HL-60/S4 (cell line): Measurements from ENCODE around the gene PODXL.
"Not testable (repeated sequence)": the region's sequence is repeated elsewhere in the genome, so short reads cannot be mapped to it uniquely, and the experiment has no call there.

ENCODE experiments used
- in situ Hi-C: fragments of 300-500 bp; cut with MboI; formaldehyde crosslinking; loops from 2 replicates; pipeline ENCODE4 v1.14.3; 2022; ENCODE audit warnings: low sequenced_read_pairs

PODXL gene

DNA sequence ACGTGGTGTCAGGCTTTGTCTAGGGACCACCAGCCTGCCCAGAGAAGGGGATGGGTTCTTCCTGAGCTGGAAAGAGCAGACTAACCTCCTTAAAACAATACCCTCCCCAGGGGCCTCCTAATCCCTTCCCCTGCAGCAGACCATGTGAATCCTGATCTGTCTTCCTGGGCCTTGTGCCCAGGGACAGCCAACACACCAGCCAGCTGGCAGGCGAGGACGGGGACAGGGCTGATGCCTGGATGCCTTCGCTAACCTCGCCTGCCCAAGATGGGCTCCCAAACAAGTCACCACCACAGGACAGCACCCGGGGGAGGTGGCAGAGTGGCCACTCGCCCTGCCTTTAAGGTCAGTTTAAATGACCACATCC, 17.6 kb downstream of the PODXL start:
- in situ Hi-C loops: no loop called here

DNA sequence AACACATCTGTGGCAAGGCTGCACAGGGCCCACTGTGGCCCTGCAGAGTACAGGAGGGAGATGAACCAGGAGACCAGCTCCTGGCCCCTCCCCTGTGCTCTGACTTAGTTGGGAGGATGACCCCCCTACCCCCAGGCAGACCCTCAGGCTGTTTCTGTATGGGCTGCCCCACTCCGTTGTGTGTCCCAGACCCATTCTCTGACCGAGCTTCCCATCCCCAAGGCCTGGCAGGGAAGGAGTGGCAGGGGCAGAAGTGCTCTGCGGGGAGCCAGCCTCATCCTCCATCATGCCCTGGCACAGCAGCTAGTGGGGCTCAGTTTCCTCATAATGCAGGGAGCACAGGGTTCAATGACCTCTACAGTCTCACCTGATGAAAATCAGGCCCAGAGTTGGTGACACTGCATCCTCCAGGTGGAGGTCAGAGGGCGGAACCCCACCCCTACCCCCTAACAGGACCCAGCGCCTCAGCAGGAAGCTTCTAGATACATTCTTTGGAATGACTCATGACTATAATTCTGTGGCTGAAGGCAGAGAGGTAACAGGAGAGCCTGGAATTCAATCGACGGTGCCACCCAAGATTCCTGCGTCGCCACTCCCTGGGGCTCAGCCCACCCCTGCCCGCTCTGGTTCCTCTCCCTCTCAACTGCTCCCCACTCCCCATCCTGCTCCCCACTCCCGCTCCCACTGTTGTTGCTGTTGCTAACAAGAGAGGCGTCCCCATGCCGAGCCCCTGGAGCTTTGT, 18.2 kb downstream of the PODXL start:
- in situ Hi-C loops: no loop called here

DNA sequence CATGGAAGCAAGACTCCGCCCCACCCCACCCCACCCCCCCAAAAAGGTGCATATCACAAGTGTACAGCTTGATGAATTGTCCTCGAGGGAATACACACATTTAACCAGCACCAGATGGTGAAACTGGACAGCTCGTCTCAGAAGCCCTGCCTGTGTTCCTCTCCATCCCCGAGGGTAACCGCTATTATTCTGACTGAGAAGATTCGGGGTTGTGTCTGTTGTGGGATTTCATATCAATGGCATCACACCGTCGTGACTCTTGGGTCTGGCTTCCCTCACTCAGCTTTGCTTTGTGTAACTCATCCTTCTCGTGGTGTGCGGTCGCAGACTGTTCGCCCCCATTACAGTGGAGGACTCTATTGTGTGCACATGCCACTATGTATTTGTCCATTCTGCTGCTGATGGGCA, 18.9 kb downstream of the PODXL start:
- in situ Hi-C loops: no loop called here

DNA sequence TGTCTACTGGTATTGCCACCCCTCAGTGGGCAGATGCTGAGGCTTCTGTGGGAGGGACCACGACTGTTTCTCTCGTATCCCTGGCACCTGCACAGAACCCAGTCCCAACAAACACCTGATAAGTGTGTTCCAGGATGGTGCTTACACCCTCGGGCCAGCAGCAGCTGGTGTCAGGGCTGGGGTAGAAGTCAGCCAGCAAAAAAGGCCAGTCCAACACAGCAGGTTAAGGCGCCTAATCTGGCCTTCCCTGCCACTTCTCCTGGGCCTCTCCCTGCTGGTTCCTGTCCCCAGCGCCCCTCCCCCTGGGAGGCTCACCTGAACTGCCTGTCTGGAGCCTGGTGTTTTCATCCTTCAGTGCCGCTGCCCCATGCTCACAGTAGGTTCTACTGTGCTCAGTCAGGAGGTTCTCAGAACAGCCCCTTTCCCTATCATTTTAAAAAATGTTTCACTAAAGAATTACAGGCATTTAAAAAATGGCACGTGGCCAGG, 20.0 kb downstream of the PODXL start:
- in situ Hi-C loops: no loop called here

DNA sequence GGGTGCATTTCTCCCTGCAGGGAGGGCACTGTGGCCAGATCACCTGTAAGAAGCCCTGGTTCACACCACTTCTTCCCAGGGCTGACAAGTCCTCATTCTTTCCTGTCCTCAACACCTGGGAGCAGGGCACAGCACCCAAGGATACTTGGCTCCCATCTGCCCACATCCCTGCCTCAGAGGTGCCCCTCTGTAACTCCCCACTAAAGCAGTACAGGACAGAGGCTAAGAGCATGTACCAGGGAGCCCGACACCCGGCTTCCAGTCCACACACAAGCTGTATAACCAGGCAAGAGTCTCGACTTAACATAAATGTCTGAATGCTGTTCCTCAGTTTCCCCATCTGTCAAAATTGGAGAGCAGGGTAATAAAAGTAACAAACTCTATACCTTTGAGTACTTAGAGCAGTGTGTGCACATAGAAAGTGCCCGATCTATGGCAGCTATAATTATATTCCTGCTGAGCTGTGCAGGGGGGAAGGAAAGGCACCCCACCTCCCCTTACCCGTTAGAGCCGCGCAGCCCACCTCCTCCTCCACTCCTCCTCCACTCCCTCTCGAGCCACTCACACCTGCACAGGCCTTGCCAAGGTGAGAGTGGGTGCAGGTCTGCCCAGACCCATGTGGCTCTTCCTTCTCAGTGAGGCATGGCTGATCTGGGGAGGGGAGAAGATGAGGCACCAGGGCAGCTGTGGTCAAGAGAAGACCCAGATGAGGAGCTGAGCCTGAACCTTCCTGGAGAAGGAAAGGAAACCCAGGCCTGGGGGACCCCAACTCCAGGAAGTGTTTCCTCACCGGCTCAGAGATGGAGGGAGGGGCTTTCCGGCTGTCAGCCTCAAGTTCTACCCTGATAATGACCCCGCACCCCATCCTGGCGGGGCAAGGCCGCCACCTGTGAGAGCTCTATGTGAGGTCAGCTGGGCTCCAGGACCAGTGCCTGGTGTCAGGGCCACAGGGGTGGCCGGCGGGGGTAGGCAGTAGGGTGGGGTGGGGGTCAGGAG, 22.6 kb downstream of the PODXL start:
- in situ Hi-C loops: no loop called here

DNA sequence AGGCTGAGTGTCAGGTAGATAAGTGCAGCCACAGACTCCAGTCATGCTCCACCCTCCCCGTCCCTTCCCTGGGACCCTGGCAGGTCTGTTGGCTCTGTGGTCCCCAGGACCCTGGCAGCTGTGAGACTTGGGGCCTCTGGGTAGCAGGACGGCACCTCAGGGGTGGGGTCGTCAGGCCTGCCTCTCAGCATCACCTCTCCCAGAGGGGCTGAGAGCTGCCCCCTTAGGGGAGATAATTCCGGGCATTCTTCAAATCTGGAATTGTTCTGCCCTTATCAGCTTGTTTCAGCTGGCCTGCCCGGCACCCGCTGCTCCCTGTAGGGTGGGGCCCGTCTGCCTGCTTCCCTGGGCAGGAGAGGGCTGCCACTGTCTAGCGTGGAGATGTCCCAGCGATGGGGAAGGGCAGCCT, 23.3 kb downstream of the PODXL start:
- in situ Hi-C loops: no loop called here

DNA sequence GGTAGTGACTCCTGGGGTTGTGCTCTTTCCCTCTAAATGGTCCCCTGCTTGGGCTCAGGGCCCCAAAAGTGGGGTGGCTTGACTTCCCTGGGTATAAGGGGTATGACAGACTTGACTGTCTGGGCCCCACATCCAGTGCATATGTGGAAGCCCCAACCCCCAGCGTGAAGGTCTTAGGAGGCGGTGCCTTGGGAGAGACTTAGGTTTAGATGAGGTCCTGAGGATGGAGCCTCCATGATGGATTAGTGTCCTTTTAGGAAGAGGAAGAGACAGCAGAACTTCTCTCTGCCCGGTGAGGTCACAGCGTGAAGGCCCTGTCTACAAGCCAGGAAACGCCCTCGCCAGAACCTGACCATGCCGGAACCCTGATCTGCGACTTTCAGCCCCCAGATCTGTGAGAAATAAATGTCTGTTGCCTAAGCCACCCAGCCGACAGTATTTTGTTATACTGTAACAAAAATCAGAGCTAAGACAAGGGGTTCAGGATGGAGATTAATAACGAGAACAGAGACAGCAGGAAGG, 23.8 kb downstream of the PODXL start:
- in situ Hi-C loops: no loop called here

GRCh38 chr7:131530137-131530536, 26.3 kb downstream of the PODXL start:
- in situ Hi-C loops: no loop called here

GRCh38 chr7:131529617-131530016, 26.8 kb downstream of the PODXL start:
- in situ Hi-C loops: no loop called here

DNA sequence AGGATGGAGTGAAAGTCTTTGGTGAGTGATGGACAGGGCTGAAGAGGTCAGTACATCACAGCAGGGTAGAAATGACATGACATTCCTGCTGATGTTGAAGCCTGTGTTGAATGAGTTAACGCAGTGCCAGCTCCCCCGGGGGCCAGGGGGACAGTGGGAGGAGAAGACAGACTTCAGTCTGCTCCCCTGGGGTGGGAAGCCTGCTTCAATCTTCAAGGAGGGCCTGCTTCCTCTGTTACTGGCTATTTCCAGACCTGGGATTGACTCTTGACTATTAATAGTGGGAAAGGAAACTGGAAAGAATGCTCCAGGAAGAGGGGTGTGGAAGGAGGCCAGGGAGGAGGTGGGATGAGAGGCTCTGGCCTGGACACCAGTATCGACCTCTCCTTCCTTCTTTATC, 27.2 kb downstream of the PODXL start:
- in situ Hi-C loops: no loop called here

- in situ Hi-C loops: no loop called here
Measured at GRCh38 chr7:131527456-131527855, 29.0 kb downstream of the PODXL start.

DNA sequence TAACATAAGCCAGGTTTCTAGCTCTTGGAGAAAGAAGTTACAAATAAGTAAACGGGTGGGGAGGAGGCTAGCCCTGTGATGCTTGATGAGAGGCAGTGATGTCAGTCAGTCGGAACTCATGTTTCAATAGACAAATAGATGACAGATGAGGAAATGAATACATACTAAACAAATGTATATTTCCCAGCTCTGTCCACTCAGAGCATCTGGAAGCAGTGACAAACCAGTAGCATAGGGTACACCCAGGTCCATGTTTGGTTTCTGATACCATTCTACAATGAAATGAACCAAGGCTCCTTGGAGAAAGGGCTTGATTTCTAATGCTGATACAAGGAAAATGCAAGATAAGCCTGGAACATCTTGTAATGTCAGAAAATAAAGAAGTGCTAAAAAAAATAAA, 30.6 kb downstream of the PODXL start:
- in situ Hi-C loops: no loop called here

DNA sequence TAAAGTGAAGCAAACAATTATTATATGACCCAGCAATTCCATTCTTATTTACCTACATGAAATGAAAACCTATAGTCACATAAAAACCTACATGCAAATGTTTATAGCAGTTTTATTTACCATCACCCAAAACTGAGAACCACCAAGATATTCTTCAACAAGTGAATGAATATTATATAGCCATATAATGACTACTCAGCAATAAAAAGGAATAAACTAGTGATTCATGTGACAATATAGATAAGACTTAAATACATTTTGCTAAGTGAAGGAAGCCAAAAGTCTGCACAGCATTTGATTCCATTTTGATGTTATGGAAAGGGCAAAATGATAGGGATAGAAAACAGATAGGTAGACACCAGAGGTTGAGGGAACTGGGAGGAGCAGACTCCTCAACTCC, 31.7 kb downstream of the PODXL start:
- in situ Hi-C loops: no loop called here

DNA sequence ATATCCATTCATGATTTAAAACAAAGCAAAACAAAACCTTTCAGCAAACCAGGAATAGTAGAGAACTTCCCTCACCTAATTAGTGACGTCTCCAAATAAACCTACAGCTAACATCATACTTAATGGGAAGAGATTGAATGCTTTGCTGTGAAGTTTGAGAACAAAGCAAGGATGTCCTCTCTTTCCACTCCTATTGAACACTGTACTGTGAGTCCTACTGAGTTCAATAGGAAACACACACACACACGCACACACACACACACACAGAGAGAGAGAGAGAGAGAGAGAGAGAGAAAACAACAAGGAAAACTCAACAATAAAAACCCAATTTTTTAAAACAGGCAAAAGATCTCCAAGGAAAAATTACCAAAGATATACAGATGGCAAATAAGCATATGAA, 32.3 kb downstream of the PODXL start:
- in situ Hi-C loops: no loop called here

DNA sequence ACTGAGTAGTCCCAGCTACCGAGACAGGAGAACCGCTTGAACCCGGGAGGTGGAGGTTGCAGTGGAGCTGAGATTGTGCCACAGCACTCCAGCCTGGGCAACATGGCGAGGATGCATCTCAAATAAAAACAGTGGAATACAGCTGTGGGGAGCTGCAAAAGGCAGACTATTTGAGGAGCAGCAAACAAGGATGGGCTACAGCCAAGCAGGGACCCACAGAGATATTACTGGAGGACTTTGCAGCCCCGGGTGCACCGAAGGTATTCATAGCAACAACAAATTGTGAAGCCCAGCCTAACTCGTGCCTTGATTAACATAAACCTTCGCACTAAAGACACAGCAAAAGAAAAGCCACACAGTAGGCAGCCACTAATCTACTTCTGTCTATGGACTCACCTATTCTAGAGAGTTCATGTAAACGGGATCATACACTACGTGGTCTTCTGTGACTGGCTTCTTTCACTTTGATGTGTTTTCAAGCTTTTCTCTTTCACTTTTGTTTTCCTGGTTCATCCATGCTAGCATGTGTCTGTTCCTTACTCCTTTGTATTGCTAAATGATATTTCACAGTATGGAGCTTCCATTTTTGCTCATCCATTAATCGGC, 34.0 kb downstream of the PODXL start:
- in situ Hi-C loops: no loop called here

- in situ Hi-C loops: no loop called here
Measured at GRCh38 chr7:131521651-131522163, 34.7 kb downstream of the PODXL start.

DNA sequence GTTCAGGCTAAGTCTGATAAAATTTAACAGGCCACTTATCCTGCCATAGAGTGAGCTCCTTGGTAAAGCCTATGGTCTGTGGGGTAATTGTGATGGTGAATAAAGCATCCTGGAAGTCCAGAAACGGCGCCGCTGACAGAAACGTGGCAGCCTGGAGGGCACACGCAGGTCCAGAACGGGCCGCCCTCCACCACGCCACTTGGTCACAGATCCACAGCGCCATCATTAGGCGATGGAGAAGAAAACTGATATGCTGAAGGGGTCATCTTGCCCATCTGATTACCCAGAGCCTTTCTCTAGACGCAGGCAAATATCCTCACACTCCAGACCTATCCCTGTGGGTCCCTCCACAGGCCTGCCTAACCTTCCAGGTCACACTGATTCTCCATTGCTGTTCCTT, 37.8 kb downstream of the PODXL start:
- in situ Hi-C loops: no loop called here

DNA sequence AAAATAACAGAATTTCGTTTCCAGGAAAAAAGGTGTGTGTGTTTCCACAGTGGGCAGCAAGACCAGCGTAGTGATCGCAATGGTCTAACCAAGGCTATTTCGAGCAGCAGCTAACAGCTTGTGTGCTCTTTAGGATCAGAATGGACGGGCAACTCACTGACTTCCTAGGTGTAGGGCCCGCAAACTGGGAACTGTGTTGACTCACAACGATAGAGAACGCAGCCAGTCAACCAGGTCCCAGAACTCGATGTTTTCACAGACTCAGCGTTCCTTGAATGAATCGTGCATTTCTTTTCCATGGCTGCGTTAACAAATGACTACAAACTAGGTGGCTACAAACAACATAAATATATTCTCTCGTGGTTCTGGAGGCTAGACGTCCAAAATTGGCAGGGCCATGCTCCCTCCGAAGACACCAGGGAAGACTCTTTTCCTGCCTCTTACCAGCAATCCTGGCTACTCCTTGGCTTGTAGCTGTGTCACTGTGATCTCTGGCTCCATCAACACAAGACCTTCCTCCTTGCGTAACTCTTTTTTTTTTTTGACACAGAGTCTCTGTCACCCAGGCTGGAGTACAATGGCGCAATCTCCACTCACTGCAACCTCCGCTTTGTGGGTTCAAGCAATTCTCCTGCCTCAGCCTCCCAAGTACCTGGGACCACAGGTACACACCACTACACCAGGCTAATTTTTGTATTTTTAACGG, 39.1 kb downstream of the PODXL start:
- in situ Hi-C loops: no loop called here

- in situ Hi-C loops: not testable (repeated sequence)
Measured at GRCh38 chr7:131515471-131515870, 41.0 kb downstream of the PODXL start.

DNA sequence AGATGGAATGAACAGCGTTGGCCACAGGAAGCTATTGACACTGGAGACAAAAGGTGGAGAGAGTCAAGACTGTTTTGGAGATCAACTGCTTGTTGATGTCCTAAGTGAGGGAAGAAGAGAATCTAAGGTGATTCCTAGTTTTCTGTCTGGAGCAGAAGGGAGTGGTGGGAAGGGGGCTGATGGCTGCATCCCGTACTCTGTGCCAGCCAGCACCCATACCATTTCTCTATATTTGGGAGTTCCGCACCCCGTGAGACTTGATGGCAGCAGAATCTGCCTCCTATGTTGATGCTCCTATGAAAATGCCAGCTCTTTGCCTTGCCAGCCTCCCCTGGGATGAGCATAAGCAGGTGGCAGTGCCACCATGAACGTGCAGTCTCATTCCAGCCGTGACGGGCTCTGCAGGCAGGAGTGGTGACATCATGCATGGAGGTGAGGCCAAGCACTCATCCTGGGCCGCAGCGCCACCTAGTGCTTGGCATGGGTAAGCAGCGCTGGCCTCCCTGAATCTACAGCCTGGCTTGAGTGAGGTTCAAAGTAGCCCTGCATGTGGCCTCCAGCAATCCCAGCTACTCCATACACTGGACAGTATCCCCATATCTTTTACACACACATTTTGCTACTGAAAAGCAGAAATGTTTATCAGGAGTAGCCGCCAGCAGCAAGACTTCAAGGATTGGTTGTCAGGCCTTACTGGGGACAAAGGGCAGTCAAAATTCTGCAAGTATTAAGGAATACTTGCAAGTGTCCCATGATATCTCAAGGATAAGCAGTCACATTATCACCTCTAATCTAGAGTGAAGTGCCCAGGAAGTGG, 43.0 kb downstream of the PODXL start:
- in situ Hi-C loops: no loop called here
